ENCODE results near the gene ACCS. TPM values are rescaled to one million over a fixed set of nuclear protein-coding genes. Genes with fewer than 3 reads are reported as not detected.

ACCS gene
- polyA plus RNA-seq, 1 donor from 2014 or later: 2.1 TPM

- Mint-ChIP-seq H3K27ac (no peak overlapping the region), H3K9me3 (peaks cover 0 to 6% (median 0%) of the 10 kb centered on the region in 3 donors), H3K4me3 (no peak overlapping the region), H3K36me3 (no peaks in the 10 kb centered on the region), H3K4me1 (no peaks in the 10 kb centered on the region), H3K27me3 (peaks cover 22% of the 10 kb centered on the region)
Observed at GRCh38 chr11:44032299-44033085, 33.6 kb upstream of the ACCS start.

- peaks cover 22% of the 10 kb centered on the region for H3K27me3 Mint-ChIP-seq
- H3K4me1 Mint-ChIP-seq: no peaks in the 10 kb centered on the region
- no peaks in the 10 kb centered on the region for H3K36me3 Mint-ChIP-seq
- H3K27ac Mint-ChIP-seq: peak overlapping the region in 1 of 3 donors; percentile 64
- peaks cover 0 to 10% (median 0%) of the 10 kb centered on the region in 3 donors for H3K9me3 Mint-ChIP-seq
- H3K4me3 Mint-ChIP-seq: no peak overlapping the region
Observed at GRCh38 chr11:44033411-44033850, 32.6 kb upstream of the ACCS start.

GRCh38 chr11:44033856-44034255, 32.2 kb upstream of the ACCS start:
- H3K27me3 Mint-ChIP-seq: peaks cover 20% of the 10 kb centered on the region
- peaks cover 0 to 10% (median 0%) of the 10 kb centered on the region in 3 donors for H3K9me3 Mint-ChIP-seq
- H3K4me3 Mint-ChIP-seq: no peak overlapping the region
- H3K36me3 Mint-ChIP-seq: no peaks in the 10 kb centered on the region
- peak overlapping the region in 1 of 3 donors; percentile 64 for H3K27ac Mint-ChIP-seq
- H3K4me1 Mint-ChIP-seq: no peaks in the 10 kb centered on the region

GRCh38 chr11:44034639-44035038, 31.4 kb upstream of the ACCS start:
- Mint-ChIP-seq H3K36me3 (no peaks in the 10 kb centered on the region), H3K27me3 (peaks cover 20% of the 10 kb centered on the region), H3K4me3 (no peak overlapping the region), H3K4me1 (no peaks in the 10 kb centered on the region), H3K27ac (no peak overlapping the region), H3K9me3 (peaks cover 0 to 10% (median 0%) of the 10 kb centered on the region in 3 donors)

- Mint-ChIP-seq H3K36me3 (no peaks in the 10 kb centered on the region), H3K27ac (no peak overlapping the region), H3K9me3 (peaks cover 2 to 17% (median 10%) of the 10 kb centered on the region in 3 donors), H3K4me3 (no peak overlapping the region), H3K4me1 (no peaks in the 10 kb centered on the region), H3K27me3 (peaks cover 8% of the 10 kb centered on the region)
Observed at GRCh38 chr11:44036811-44037657, 29.0 kb upstream of the ACCS start.

- peaks cover 8% of the 10 kb centered on the region for H3K27me3 Mint-ChIP-seq
- H3K27ac Mint-ChIP-seq: peak overlapping the region in 1 of 3 donors; percentile 73
- H3K4me3 Mint-ChIP-seq: no peak overlapping the region
- H3K4me1 Mint-ChIP-seq: no peaks in the 10 kb centered on the region
- peaks cover 2 to 19% (median 10%) of the 10 kb centered on the region in 3 donors for H3K9me3 Mint-ChIP-seq
- H3K36me3 Mint-ChIP-seq: no peaks in the 10 kb centered on the region
Observed at GRCh38 chr11:44037658-44037998, 28.4 kb upstream of the ACCS start.

- Mint-ChIP-seq H3K9me3 (peaks cover 2 to 19% (median 7%) of the 10 kb centered on the region in 3 donors), H3K4me1 (no peaks in the 10 kb centered on the region), H3K27me3 (no peaks in the 10 kb centered on the region), H3K4me3 (no peak overlapping the region), H3K27ac (no peak overlapping the region), H3K36me3 (no peaks in the 10 kb centered on the region)
Observed at GRCh38 chr11:44043157-44043556, 22.9 kb upstream of the ACCS start.

GRCh38 chr11:44046182-44046581, 19.9 kb upstream of the ACCS start:
- Mint-ChIP-seq H3K4me1 (peaks cover 0 to 2% (median 0%) of the 10 kb centered on the region in 3 donors), H3K36me3 (no peaks in the 10 kb centered on the region), H3K9me3 (peaks cover 2 to 10% (median 4%) of the 10 kb centered on the region in 3 donors)

GRCh38 chr11:44047298-44047697, 18.8 kb upstream of the ACCS start:
- H3K9me3 Mint-ChIP-seq: peaks cover 0 to 2% (median 0%) of the 10 kb centered on the region in 3 donors
- no peak overlapping the region for H3K4me3 Mint-ChIP-seq
- H3K4me1 Mint-ChIP-seq: peaks cover 0 to 2% (median 0%) of the 10 kb centered on the region in 3 donors
- no peaks in the 10 kb centered on the region for H3K27me3 Mint-ChIP-seq
- H3K27ac Mint-ChIP-seq: no peak overlapping the region
- no peaks in the 10 kb centered on the region for H3K36me3 Mint-ChIP-seq

More at GRCh38 chr11:44046182-44046581, 19.9 kb upstream of the ACCS start:
- H3K27me3 Mint-ChIP-seq: no peaks in the 10 kb centered on the region
- H3K27ac Mint-ChIP-seq: no peak overlapping the region
- no peak overlapping the region for H3K4me3 Mint-ChIP-seq

GRCh38 chr11:44047931-44048431, 18.1 kb upstream of the ACCS start, which contains the start of gene ACCSL:
ACCSL (plus strand) TSS chr11:44047981; CDS start chr11:44048037, 56 bp downstream.
- Mint-ChIP-seq H3K27ac (no peak within 1 kb of the TSS), H3K9me3 (peaks cover 0 to 2% (median 0%) of the 10 kb centered on the region in 3 donors), H3K4me1 (peaks cover 0 to 2% (median 0%) of the 10 kb centered on the region in 3 donors), H3K4me3 (no peak within 1 kb of the TSS), H3K36me3 (no peaks in the 10 kb centered on the region), H3K27me3 (no peaks in the 10 kb centered on the region)

- H3K4me3 Mint-ChIP-seq: no peak overlapping the region
- no peaks in the 10 kb centered on the region for H3K9me3 Mint-ChIP-seq
- no peaks in the 10 kb centered on the region for H3K27me3 Mint-ChIP-seq
- H3K36me3 Mint-ChIP-seq: no peaks in the 10 kb centered on the region
- peaks cover 0 to 2% (median 0%) of the 10 kb centered on the region in 3 donors for H3K4me1 Mint-ChIP-seq
- no peak overlapping the region for H3K27ac Mint-ChIP-seq
Observed at GRCh38 chr11:44049832-44050231, 16.2 kb upstream of the ACCS start.

- H3K27ac Mint-ChIP-seq: no peak overlapping the region
- peaks cover 0 to 2% (median 0%) of the 10 kb centered on the region in 3 donors for H3K4me1 Mint-ChIP-seq
- no peak overlapping the region for H3K4me3 Mint-ChIP-seq
- no peaks in the 10 kb centered on the region for H3K27me3 Mint-ChIP-seq
- no peaks in the 10 kb centered on the region for H3K9me3 Mint-ChIP-seq
- no peaks in the 10 kb centered on the region for H3K36me3 Mint-ChIP-seq
Observed at GRCh38 chr11:44051171-44051570, 14.9 kb upstream of the ACCS start.

GRCh38 chr11:44057340-44057739, 8.7 kb upstream of the ACCS start:
- H3K27me3 Mint-ChIP-seq: no peaks in the 10 kb centered on the region
- no peaks in the 10 kb centered on the region for H3K36me3 Mint-ChIP-seq
- H3K4me3 Mint-ChIP-seq: no peak overlapping the region
- H3K27ac Mint-ChIP-seq: no peak overlapping the region
- no peaks in the 10 kb centered on the region for H3K4me1 Mint-ChIP-seq
- H3K9me3 Mint-ChIP-seq: no peaks in the 10 kb centered on the region

GRCh38 chr11:44058275-44058674, 7.8 kb upstream of the ACCS start:
- Mint-ChIP-seq H3K4me1 (no peaks in the 10 kb centered on the region), H3K36me3 (no peaks in the 10 kb centered on the region), H3K4me3 (no peak overlapping the region), H3K9me3 (no peaks in the 10 kb centered on the region), H3K27me3 (no peaks in the 10 kb centered on the region), H3K27ac (no peak overlapping the region)

- Mint-ChIP-seq H3K4me3 (peak overlapping the region; percentile 92 to 96 (median 94)), H3K36me3 (peaks cover 5% of the 10 kb centered on the region), H3K27ac (peak overlapping the region; percentile 66 to 91 (median 90)), H3K4me1 (peaks cover 7 to 21% (median 18%) of the 10 kb centered on the region in 3 donors), H3K27me3 (no peaks in the 10 kb centered on the region), H3K9me3 (no peaks in the 10 kb centered on the region)
Observed at GRCh38 chr11:44065161-44065661, 859 bp upstream of the ACCS start.

All from IgD-negative memory B cell (primary cell).